Measurements from ENCODE around the gene RPTOR.

Gene RPTOR

GRCh38 chr17:80956321-80957190 is 411.9 kb downstream of the RPTOR start:
- no peak for DNase-seq

GRCh38 chr17:80957461-80957941 is 412.9 kb downstream of the RPTOR start:
- no peak for DNase-seq

GRCh38 chr17:80959330-80960036 is 414.8 kb downstream of the RPTOR start:
- DNase-seq = peak; percentile 87

GRCh38 chr17:80960037-80960796 is 415.6 kb downstream of the RPTOR start:
- no peak for DNase-seq

- DNase-seq = no peak
Measured at GRCh38 chr17:80960797-80961452, 416.3 kb downstream of the RPTOR start.

- DNase-seq = no peak
Measured at GRCh38 chr17:80961541-80962330, 417.1 kb downstream of the RPTOR start.

GRCh38 chr17:80962356-80963329 is 418.0 kb downstream of the RPTOR start:
- DNase-seq = no peak

GRCh38 chr17:80963812-80964543 is 419.3 kb downstream of the RPTOR start:
- DNase-seq = no peak

- DNase-seq = no peak
Measured at GRCh38 chr17:80964544-80964856, 419.9 kb downstream of the RPTOR start.

- no peak for DNase-seq
Measured at GRCh38 chr17:80964859-80965580, 420.4 kb downstream of the RPTOR start.

- no peak for DNase-seq
Measured at GRCh38 chr17:80965606-80966005, 421.0 kb downstream of the RPTOR start.

GRCh38 chr17:80967404-80967872 is 422.8 kb downstream of the RPTOR start:
- no peak for DNase-seq

- DNase-seq = no peak
Measured at GRCh38 chr17:80968602-80969029, 424.0 kb downstream of the RPTOR start.

GRCh38 chr17:80969030-80969673 is 424.5 kb downstream of the RPTOR start:
- DNase-seq = no peak

GRCh38 chr17:80969674-80970043 is 425.0 kb downstream of the RPTOR start:
- no peak for DNase-seq

- DNase-seq = no peak
Measured at GRCh38 chr17:80970044-80970761, 425.6 kb downstream of the RPTOR start.

- no peak for DNase-seq
Measured at GRCh38 chr17:80970762-80971703, 426.4 kb downstream of the RPTOR start.

Measured in EL (cell line).